HG03025 (cell line): ENCODE results near the gene ZNF281.
"Not testable (repeated sequence)": the region's sequence is repeated elsewhere in the genome, so short reads cannot be mapped to it uniquely, and the experiment has no call there.

Experiments used
- ATAC-seq: cut with Tn5 transposase; IDR thresholded peaks from one replicate; pipeline ENCODE4 v1.9.1; 2021; ENCODE audit warnings: mild to moderate bottlenecking, moderate library complexity; ENCODE audit not compliant: unreplicated experiment, low FRiP score

Gene ZNF281, protein sequence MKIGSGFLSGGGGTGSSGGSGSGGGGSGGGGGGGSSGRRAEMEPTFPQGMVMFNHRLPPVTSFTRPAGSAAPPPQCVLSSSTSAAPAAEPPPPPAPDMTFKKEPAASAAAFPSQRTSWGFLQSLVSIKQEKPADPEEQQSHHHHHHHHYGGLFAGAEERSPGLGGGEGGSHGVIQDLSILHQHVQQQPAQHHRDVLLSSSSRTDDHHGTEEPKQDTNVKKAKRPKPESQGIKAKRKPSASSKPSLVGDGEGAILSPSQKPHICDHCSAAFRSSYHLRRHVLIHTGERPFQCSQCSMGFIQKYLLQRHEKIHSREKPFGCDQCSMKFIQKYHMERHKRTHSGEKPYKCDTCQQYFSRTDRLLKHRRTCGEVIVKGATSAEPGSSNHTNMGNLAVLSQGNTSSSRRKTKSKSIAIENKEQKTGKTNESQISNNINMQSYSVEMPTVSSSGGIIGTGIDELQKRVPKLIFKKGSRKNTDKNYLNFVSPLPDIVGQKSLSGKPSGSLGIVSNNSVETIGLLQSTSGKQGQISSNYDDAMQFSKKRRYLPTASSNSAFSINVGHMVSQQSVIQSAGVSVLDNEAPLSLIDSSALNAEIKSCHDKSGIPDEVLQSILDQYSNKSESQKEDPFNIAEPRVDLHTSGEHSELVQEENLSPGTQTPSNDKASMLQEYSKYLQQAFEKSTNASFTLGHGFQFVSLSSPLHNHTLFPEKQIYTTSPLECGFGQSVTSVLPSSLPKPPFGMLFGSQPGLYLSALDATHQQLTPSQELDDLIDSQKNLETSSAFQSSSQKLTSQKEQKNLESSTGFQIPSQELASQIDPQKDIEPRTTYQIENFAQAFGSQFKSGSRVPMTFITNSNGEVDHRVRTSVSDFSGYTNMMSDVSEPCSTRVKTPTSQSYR

DNA sequence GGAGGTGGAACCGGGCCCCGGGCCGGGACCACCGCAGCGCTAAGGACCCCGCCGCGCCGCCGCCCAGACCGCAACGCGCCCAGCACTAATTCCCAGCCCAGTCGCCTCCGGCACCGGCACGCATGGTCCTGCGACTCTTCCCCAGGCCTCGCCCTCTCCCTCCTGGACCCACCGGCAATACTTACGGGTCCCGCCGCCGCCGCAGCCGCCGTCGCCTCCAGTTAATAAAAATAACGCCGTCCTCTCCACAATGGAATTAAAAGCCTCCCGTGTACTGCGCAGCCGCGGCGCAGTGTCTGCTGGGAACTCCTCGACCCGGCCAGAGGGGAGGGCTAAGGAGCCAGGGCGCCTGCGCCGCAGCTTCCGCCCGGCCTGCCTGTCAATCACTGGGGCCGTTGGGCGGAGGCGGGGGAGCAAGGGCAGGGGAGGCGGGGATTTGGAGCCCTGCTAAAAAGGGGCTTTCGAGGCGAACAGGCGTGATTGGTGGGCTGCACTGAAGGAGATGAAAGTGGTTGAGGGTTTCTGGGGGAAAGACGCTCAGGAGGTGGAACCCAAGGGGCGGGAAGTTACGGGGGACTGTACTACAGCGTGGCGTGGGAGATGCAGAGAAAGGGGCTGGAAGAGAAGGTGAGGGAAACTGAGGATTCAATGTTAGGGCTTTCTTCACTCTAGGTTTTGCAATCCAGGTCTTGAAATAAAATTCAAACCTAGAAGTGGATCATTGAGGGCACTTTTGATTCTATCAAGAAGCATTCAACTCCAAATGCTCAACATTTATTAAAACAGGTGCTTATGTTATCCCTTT is at the start of gene ZNF281:
TSS of gene ZNF281 (minus strand) at position 276 of the 805 bp plus-strand sequence. CDS start 331 bp downstream, outside the sequence.
- ATAC-seq: peak; percentile 95

DNA sequence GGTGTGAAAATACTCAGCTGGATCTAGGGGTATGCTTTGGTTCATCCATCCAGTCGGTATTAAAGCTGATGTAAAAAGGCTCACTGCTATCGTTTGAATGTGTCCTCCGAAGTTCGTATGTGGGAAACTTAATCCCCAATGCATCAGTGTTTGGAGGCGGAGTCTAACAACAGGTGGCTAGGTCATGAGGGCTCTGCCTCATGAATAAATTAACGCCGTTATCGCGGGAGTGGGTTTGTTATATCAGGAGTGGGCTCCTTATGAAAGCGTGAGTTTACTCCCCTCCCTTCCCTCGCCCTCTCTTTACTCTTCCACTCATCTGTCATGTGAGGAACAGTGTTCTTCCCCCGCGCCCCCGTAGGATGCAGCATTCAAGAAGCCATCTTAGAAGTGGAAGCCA is 48.9 kb upstream of the ZNF281 start:
- no peak for ATAC-seq

DNA sequence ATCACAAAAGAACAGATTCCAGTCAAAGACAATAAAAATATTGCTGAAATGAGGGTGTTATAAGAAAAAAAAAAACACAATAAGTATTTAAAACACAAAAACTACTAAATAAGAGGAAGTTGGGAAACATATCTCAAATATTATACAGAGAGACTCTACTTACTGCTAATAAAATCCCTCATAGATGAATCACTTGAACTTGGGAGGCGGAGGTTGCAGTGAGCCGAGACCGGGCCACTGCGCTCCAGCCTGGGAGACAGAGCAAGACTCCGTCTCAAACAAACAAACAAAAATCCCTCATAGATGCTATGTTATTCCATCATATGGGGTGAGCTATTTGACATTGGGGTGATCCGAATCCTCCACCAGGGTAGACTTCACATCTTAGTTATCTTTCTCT is 48.0 kb upstream of the ZNF281 start:
- ATAC-seq: no peak

DNA sequence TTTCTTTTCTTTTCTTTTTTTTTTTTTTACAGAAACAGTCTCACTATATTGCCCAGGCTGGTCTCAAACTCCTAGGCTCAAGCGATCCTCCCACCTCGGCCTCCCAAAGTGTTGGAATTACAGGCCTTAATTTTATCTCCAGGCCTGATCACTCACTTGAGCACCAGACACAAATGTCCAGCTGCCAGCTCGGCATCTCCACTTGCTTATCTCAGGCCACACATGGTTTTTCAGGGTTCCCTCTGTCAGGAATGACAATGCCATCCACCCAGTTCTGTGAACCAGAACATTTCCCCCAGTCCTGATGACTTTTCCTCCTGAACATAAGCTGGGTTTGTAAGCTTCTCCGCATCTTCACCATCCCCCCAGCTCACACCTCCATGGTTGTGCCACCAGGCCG is 44.6 kb upstream of the ZNF281 start:
- no peak for ATAC-seq

DNA sequence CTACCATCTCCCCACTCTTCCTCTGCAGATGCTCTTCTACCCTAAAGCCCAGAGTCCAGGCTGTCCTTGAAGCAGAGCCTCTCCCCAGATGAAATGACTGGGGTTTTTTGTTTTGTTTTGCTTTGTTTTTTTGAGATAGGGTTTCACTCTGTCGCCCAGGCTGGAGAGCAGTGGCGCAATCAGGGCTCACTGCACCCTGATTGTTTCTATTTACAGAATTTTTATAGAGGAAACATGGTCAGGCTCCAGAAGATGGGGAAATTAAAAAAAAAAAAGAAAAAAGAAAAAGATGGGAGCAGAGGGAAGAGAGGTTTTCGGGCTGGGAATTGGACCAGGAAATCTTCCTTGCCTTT is 43.7 kb upstream of the ZNF281 start:
- no peak for ATAC-seq

DNA sequence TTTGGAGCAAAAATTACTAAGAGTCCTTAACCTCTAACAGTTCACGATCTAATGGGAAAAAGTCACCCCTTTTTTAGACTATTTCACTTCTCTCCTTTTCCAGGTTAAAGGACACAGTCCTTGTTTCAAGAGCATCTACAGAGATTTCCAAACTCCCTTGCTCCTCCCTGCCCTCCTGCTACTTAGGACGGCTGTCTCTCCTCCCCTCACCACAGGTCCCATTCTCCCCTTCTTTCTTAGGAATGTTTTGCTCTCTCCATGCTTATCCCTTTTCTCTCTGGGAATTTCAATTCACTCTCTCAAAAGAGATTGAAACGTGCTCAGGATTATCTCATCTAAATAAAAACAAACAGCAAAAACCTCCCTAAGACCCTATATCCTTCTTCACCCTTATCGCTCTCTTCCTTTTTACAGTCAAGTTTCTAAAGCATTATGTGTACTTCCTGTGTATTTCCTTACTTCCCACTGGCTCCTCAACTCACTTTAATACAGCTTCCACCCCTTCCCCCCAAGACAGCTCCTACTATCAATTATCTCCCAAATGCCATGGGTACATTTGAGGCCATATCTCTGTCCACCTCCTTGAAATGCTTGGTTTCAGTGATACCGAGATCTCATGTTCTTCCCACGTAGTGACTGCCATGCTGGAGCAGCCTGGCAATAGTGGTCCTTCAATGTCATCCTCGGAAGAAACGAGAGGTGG is 43.2 kb upstream of the ZNF281 start:
- no peak for ATAC-seq

DNA sequence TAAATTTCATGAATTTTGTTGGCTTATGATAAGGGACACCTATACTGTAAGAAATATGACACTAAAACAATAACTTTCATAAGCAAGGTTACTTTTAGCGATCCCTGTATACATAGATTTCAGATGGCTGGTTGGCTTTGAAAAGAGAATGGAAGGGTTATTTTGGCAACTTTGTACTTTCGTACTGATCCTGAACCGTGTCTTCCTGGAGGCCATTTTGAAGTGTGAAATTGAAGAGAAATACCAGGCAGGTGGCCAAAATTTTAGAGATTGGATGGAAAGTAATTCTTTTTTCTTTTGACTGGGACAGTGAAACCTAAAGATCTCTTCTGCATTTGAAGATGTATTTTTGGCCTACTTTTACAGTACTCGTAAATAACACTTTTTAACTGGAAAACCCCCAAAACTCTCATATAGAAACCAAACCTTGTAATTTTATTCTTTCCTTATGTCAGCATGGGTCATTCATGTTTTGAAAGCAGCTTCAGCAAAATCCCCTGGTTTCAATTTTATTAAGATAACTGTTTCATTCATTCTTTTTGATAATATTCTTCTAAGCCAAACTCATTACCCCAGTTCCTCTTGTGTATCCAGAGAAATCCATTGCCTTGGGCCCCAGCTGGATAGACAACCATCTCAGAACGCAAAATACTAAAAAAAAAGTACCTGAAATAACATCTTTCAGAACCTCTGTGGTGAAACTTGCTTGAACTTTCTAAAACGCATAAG is 38.4 kb upstream of the ZNF281 start:
- peak; percentile 70 for ATAC-seq

DNA sequence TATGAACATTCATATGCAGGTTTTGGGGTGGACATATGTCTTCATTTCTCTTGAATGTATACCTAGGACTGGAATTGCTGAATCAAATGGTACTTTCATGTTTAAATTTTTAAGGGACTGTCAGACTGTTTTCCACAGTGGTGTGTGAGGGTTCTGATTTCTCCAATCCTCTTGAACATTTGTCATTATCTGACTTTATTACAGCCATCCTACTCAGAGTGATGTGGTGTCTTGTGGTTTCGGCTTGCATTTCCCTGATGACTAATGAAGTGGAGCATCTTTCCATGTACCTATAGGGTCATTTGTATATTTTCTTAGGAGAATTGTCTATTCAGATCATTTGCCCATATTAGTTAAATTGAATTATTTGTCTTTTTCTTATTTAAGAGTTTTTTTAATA is 35.4 kb upstream of the ZNF281 start:
- ATAC-seq: no peak

DNA sequence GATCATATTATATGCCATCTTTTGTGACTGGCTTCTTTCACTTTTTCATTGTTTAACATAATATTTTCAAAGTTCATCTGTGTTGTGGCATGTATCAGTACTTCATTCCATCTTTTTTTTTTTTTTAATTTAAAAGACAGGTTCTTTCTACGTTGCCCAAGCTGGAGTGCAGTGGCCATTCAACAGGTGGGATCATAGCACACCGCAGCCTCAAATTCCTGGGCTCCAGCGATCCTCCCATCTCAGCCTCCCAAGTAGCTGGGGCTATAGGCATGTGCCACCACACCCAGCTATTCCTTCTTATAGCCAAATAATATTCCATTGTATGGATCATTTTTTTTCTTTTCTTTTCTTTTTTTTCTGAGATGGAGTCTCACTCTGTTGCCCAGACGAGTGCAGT is 34.6 kb upstream of the ZNF281 start:
- ATAC-seq: no peak

DNA sequence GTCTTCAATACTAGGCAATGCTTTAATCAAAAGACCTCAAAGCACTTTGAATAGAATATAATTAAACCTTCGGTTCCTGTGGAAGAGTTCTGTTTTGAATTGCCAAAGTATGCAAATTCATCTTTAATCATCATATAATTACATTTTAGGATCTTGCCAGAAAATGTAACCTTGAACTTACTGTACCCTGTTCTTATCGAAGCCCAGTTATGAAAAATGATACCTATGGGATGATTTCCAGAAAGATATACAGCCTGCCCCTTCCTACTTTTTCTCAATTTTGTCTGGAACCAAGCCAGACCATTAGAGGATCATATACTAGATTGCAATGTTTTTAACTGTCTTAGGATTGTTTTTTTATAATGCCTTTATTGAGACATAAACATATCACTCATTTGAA is 34.0 kb upstream of the ZNF281 start:
- no peak for ATAC-seq

DNA sequence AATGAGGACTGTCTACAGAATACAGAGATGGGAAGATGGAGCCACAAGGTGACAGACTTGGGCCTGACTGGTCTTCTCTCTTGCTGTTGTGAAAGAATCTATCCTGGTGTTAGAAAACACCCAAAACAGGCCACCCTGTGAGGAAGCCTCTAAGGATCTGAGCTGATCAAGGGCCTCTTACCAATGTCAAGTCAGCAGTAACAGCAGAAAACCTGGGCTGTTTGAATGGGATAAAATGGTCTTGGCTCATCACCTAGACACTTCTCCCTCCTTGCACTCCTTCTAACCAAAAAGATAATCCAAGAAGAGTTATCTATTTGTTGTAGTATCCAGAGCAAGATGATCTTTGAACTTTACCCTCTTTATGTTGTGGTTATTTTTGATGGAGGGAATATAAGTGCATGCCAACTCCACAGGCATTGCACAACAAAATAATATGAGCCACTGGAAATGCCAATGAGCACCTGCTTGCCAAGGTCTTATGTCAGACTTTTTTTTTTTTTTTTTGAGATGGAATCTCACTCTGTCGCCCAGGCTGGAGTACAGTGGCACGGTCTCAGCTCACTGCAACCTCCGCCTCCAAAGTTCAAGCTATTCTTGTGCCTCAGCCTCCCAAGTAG is 32.8 kb upstream of the ZNF281 start:
- ATAC-seq: no peak

DNA sequence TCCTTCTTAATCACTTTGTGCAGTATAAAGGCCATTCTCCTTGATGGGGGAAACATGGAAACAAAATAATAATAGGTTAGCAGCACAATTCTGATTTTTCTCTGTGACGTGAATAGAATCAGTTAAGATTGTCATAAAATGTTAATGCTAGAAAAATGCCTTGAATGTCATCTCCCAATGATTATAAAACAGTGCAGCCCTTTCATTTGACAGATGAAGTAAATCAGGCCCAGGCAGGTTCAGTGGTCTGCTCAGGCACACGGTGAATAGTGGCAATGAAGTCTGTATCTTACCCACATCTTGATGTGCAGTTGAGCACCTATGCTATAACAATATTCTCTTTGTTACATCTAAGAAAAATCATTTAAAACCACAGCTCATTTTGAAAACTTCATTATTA is 32.2 kb upstream of the ZNF281 start:
- no peak for ATAC-seq

DNA sequence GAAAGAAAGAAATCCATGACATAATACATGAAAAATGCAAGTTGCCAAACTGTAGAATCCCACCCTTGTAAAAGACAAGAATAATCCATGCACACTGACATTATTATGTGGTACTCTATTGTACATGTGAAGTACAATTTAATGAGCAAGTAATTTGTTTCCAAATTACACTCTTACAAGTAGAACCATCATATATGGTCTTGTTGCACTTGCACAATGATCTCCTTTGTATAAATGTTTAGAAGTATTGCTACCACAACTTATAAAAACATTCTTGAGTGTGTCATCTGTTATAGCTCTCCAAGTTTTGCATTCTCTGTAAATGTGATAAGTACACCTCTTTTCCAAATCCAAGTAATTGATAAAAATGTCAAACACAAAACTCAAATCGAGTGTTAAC is 29.1 kb upstream of the ZNF281 start:
- ATAC-seq: no peak

DNA sequence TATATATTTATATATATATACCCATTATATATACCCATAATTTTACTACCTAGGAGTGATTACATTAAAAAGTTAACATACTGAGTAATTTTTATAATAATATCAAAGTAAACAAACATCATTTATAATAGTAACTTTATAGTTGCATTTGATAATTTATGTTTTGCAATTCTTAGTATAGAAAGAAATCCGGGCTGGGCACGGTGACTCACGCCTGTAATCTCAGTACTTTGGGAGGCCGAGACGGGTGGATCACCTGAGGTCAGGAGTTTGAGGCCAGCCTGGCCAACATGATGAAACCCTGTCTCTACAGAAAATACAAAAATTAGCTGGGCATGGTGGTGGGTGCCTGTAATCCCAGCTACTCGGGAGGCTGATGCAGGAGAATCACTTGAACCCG is 28.6 kb upstream of the ZNF281 start:
- ATAC-seq: not testable (repeated sequence)

DNA sequence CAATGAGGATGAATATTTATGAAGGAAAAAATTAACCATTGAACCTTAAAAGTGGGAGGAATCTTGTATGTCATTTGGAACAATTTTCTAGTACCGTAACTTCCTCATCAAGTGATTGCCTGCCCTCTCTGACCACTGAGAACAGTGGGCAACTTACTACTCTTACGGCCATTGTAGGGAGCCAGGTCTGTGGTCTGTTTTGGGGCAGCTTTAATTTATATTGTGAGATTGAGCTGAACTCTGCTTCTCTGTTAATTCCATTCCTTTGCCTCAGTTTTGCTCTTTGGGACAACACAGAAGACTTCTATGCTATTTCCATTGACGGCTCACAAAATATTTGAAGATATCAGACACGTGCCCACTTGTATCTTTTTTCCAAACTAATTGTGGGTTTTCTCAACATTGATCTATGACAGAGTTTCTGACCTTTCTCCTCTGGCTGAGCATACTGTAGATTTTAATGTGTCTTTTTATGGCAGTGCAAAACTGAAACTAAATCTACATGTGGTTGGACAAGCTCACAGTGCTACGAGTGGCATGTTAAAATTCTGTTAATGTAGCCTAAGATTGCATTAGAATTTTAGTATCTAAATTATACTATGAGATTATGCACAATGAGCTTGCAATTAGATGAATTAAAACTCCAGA is 27.8 kb upstream of the ZNF281 start:
- peak; percentile 68 for ATAC-seq

DNA sequence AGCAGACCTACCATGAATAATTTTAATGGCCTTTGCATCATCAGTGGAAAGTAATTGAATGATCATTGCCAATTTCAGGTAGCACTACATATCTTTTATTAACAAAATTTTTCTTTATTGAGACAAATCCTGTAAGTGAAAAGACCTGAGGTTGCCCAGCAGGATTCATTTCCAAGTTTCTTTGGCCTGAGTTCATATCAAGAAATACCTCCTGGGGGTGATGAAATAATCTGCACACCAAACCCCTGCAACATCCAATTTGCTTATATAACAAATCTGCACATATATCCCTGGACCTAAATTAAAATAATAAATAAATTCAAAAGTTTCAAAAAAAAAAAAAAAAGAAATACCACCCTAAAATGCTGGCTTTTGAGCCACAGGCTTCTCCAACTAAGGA is 27.3 kb upstream of the ZNF281 start:
- ATAC-seq: no peak

DNA sequence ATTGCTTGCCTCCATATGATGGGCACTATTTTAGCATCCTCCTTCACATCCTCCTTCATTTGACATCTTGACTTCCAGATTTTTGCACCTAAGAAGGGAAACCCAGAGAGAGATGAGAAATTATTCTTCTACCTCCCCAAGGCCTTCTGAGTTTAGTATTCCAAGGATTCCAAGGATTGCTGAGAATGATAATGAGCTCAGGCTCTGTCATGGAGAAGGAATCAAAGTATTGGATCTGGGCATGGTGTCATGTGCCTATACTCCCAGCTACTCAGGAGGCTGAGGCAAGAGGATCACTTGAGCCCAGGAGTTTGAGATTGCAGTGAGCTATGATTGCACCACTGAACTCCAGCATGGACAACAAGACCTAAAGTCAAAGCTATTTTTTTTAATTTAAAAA is 26.6 kb upstream of the ZNF281 start:
- ATAC-seq: no peak

DNA sequence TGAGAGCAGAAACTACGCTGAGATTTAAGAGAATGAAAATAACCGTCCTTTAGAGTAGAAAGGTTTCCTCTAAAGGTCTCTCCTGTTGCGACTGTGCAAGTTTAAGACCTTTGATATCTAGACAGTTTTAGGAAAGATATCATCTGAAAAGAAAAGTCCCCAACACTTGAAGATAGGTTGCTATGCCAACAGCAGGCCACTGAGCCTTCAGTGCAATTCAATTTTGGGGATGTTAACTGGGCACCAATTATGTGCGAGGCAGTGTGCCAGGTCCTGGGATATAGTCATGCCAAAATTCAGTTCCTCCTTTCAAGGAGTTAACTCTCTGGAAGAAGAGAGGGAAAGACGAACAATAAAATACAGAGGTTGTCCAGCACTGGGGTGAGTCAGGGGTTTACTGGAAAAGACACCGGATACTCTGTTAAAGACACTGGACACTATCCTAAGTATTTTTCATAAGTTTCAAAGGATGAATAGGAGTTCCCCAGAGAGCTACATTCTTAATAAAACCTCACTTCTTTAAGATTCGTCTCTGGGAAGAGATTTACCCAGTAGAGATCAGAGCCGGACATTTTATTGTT is 25.5 kb upstream of the ZNF281 start:
- ATAC-seq: no peak
